GM12878 (cell line): ENCODE measurements around the gene TSR3.

ENCODE experiments used
- ASH2L ChIP-seq: fragments of 300-600, 200-600 bp; sonication (generic); IDR thresholded peaks from 2 replicates; pipeline ENCODE4 v1.6.1; 2017; ENCODE audit warnings: low read depth, mild to moderate bottlenecking, borderline replicate concordance
- CHD2 ChIP-seq: IDR thresholded peaks from 2 replicates; pipeline ENCODE4 v1.6.1; 2011; ENCODE audit warnings: low read depth, low read length, improper control_type of control experiment, borderline replicate concordance
- ETV6 ChIP-seq, 2 experiments: fragments of 450-650 bp in 1 of 2; IDR thresholded peaks in 1 of 2; conservative IDR thresholded peaks in 1 of 2; 2 replicates each; pipeline ENCODE4 v1.6.1; 2014; ENCODE audit warnings: antibody characterized with exemption in 1 of 2, borderline replicate concordance in 1 of 2, low read depth in 1 of 2, mild to moderate bottlenecking in 1 of 2, moderate library complexity in 1 of 2
- EZH2 ChIP-seq: IDR thresholded peaks from 2 replicates; pipeline ENCODE4 v1.6.1; 2012; ENCODE audit warnings: low read depth, mild to moderate bottlenecking, control low read depth, inconsistent platforms, low read length, borderline replicate concordance; ENCODE audit not compliant: control insufficient read depth
- PAX5 ChIP-seq: IDR thresholded peaks from 2 replicates; pipeline ENCODE4 v1.6.1; 2011; ENCODE audit warnings: low read depth, low read length, borderline replicate concordance
- POLR2A ChIP-seq: IDR thresholded peaks from 2 replicates; pipeline ENCODE4 v1.6.1; 2011; ENCODE audit warnings: low read depth, mild to moderate bottlenecking, low read length
- RAD21 ChIP-seq: IDR thresholded peaks from 2 replicates; pipeline ENCODE4 v1.6.1; 2011; ENCODE audit warnings: mild to moderate bottlenecking, low read depth, low read length, moderate library complexity; ENCODE audit not compliant: insufficient read depth
- SMAD5 ChIP-seq: IDR thresholded peaks from 2 replicates; pipeline ENCODE4 v1.6.1; 2016; ENCODE audit warnings: antibody characterized with exemption, low read depth
- TF ChIP-seq, protein P1 (sequence below), 3 experiments: IDR thresholded peaks in 2 of 3; conservative IDR thresholded peaks in 1 of 3; 2 replicates each; pipeline ENCODE4 v1.5.1; 2011; ENCODE audit warnings: low read depth in 3 of 3, low read length in 3 of 3, mild to moderate bottlenecking in 3 of 3, control low read depth in 2 of 3, moderate library complexity in 2 of 3, inconsistent platforms in 1 of 3, mixed read lengths in 1 of 3; ENCODE audit not compliant: control insufficient read depth in 2 of 3, insufficient read depth in 1 of 3; ENCODE audit errors: extremely low read depth in 1 of 3
- TF ChIP-seq, protein P2 (sequence below): fragments of 450-650 bp; formaldehyde crosslinking; IDR thresholded peaks from 2 replicates; pipeline ENCODE4 v1.4.0; 2022; ENCODE audit warnings: mild to moderate bottlenecking, moderate library complexity
- TF ChIP-seq, protein P3 (sequence below): IDR thresholded peaks from 2 replicates; pipeline ENCODE4 v1.6.1; 2011; ENCODE audit warnings: borderline replicate concordance, low read depth, mild to moderate bottlenecking, moderate library complexity, low read length; ENCODE audit not compliant: insufficient read depth, poor library complexity, severe bottlenecking

DNA sequence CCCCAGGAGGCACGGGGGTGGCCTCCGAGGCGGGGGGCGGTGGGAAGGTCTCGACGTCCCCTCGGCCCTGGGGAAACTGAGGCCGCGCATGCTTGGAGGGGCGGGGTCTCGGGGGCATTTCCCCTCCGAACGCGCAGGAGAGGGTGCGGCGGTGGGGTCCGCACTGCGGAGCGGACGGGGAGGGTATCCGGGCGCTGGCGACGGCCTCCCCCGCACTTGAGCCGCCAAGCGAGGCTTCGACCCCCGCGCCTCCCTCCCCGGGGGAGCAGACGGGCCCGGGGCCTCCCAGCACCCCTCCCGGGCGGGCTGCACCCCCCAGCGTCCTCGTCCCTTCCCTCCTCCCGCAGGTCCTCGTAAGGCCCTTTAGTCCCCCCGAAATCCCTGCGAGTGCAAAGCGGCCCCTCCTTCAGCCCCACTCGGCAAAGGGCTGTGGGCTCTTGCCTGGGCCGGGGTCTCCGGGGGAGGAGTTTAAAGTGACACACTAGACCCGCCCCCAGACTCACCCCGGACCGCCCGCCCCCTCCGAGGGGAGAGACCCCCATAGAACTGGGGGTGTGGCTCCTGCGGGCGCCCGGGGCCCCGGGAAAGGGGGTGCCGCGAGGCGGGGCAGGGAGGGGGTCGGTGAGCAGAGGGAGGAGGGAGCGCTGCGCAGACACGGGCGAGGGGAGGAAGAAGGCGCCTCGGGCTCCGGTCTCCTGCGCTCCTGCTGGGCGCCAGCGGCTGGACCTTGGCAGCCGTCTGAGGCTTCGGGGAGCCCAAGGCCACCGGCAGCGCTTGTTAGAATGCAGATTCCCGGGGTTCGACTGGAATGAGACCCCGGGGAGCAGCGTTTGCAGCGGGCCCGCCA, 17.6 kb downstream of the TSR3 start:
- TF ChIP-seq SMAD5 (no peak), EZH2 (no peak), CHD2 (no peak), POLR2A (no peak), ETV6 (conservative IDR thresholded peaks at IDR 0.05 in 1 of 2, IDR thresholded peaks at IDR 0.05 in 1 of 2; ENCODE audit: borderline replicate concordance in 1 of 2, low read depth in 1 of 2) (no peak), RAD21 (no peak), PAX5 (no peak), ASH2L (no peak)
- TF ChIP-seq, protein P1, sequence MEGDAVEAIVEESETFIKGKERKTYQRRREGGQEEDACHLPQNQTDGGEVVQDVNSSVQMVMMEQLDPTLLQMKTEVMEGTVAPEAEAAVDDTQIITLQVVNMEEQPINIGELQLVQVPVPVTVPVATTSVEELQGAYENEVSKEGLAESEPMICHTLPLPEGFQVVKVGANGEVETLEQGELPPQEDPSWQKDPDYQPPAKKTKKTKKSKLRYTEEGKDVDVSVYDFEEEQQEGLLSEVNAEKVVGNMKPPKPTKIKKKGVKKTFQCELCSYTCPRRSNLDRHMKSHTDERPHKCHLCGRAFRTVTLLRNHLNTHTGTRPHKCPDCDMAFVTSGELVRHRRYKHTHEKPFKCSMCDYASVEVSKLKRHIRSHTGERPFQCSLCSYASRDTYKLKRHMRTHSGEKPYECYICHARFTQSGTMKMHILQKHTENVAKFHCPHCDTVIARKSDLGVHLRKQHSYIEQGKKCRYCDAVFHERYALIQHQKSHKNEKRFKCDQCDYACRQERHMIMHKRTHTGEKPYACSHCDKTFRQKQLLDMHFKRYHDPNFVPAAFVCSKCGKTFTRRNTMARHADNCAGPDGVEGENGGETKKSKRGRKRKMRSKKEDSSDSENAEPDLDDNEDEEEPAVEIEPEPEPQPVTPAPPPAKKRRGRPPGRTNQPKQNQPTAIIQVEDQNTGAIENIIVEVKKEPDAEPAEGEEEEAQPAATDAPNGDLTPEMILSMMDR (IDR thresholded peaks at IDR 0.05 in 2 of 3, conservative IDR thresholded peaks at IDR 0.05 in 1 of 3; ENCODE audit: control insufficient read depth in 2 of 3, extremely low read depth in 1 of 3, insufficient read depth in 1 of 3, low read depth in 3 of 3, low read length in 3 of 3): no peak
- TF ChIP-seq, protein P2, sequence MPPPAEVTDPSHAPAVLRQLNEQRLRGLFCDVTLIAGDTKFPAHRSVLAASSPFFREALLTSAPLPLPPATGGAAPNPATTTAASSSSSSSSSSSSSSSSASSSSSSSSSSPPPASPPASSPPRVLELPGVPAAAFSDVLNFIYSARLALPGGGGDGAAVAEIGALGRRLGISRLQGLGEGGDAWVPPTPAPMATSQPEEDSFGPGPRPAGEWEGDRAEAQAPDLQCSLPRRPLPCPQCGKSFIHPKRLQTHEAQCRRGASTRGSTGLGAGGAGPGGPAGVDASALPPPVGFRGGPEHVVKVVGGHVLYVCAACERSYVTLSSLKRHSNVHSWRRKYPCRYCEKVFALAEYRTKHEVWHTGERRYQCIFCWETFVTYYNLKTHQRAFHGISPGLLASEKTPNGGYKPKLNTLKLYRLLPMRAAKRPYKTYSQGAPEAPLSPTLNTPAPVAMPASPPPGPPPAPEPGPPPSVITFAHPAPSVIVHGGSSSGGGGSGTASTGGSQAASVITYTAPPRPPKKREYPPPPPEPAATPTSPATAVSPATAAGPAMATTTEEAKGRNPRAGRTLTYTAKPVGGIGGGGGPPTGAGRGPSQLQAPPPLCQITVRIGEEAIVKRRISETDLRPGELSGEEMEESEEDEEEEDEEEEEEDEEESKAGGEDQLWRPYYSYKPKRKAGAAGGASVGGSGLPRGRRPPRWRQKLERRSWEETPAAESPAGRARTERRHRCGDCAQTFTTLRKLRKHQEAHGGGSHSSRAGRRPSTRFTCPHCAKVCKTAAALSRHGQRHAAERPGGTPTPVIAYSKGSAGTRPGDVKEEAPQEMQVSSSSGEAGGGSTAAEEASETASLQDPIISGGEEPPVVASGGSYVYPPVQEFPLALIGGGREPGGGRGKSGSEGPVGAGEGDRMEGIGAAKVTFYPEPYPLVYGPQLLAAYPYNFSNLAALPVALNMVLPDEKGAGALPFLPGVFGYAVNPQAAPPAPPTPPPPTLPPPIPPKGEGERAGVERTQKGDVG (CRISPR knock-in tag): no peak
- TF ChIP-seq, protein P3, sequence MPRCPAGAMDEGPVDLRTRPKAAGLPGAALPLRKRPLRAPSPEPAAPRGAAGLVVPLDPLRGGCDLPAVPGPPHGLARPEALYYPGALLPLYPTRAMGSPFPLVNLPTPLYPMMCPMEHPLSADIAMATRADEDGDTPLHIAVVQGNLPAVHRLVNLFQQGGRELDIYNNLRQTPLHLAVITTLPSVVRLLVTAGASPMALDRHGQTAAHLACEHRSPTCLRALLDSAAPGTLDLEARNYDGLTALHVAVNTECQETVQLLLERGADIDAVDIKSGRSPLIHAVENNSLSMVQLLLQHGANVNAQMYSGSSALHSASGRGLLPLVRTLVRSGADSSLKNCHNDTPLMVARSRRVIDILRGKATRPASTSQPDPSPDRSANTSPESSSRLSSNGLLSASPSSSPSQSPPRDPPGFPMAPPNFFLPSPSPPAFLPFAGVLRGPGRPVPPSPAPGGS: no peak
